Keratinocyte (primary cell): Measurements from ENCODE around the gene EEA1. TPM values are rescaled to one million over a fixed set of nuclear protein-coding genes. Genes with fewer than 3 reads are reported as not detected.

ENCODE experiments used
- DNase-seq: peaks from one replicate; pipeline ENCODE4 v3.0.0-alpha.2; 2011; ENCODE audit warnings: low read depth, missing footprints, low spot score
- FAIRE-seq: peaks from 2 replicates; lab custom pipeline; 2011; peaks lifted over from hg19 to GRCh38; lab: Jason Lieb, UNC
- H2AFZ ChIP-seq: 2 replicates; pipeline ENCODE4 v1.6.0; 2012; ENCODE audit warnings: low read length, control low read depth, inconsistent platforms; ENCODE audit not compliant: control insufficient read depth
- H3K27ac ChIP-seq: 2 replicates; pipeline ENCODE4 v1.5.1; 2011; ENCODE audit warnings: low read length; ENCODE audit not compliant: control insufficient read depth, insufficient read depth
- H3K27me3 ChIP-seq: 3 replicates; pipeline ENCODE4 v1.6.0; 2011; ENCODE audit warnings: low read length; ENCODE audit not compliant: control insufficient read depth, insufficient read depth; ENCODE audit errors: extremely low read depth
- H3K36me3 ChIP-seq, 2 experiments: 2 replicates in 1 of 2; 3 replicates in 1 of 2; pipeline ENCODE4 v1.5.1; 2011; ENCODE audit warnings: low read length in 2 of 2, mild to moderate bottlenecking in 1 of 2; ENCODE audit not compliant: control insufficient read depth in 2 of 2, insufficient read depth in 2 of 2; ENCODE audit errors: extremely low read depth in 1 of 2
- H3K4me1 ChIP-seq: 3 replicates; pipeline ENCODE4 v1.5.1; 2011; ENCODE audit warnings: low read length; ENCODE audit not compliant: control insufficient read depth, insufficient read depth; ENCODE audit errors: extremely low read depth
- H3K4me2 ChIP-seq: 3 replicates; pipeline ENCODE4 v1.6.0; 2011; ENCODE audit warnings: low read depth, low read length; ENCODE audit not compliant: control insufficient read depth, insufficient read depth; ENCODE audit errors: extremely low read depth
- H3K4me3 ChIP-seq, 3 experiments: fragments of 200-600 bp in 1 of 3; sonication (generic) in 1 of 3; 2 replicates in 2 of 3; 3 replicates in 1 of 3; pipeline ENCODE4 v1.5.1; 2011 to 2016; ENCODE audit warnings: low read length in 3 of 3, mild to moderate bottlenecking in 3 of 3, control low read depth in 2 of 3, inconsistent platforms in 1 of 3, low read depth in 1 of 3, mixed read lengths in 1 of 3, mixed run types in 1 of 3, moderate library complexity in 1 of 3; ENCODE audit not compliant: control insufficient read depth in 2 of 3, insufficient read depth in 2 of 3; ENCODE audit errors: extremely low read depth in 1 of 3
- H3K79me2 ChIP-seq: 2 replicates; pipeline ENCODE4 v1.6.0; 2012; ENCODE audit warnings: low read length; ENCODE audit not compliant: control insufficient read depth, insufficient read depth
- H3K9ac ChIP-seq: 3 replicates; pipeline ENCODE4 v1.6.0; 2011; ENCODE audit warnings: low read length; ENCODE audit not compliant: control insufficient read depth, insufficient read depth; ENCODE audit errors: extremely low read depth
- H3K9me1 ChIP-seq: 3 replicates; pipeline ENCODE4 v1.6.0; 2011; ENCODE audit warnings: low read length; ENCODE audit not compliant: control insufficient read depth, insufficient read depth; ENCODE audit errors: extremely low read depth
- H3K9me3 ChIP-seq: 2 replicates; pipeline ENCODE4 v1.5.1; 2012; ENCODE audit warnings: low read depth, low read length; ENCODE audit not compliant: control insufficient read depth
- H4K20me1 ChIP-seq: 3 replicates; pipeline ENCODE4 v1.6.0; 2011; ENCODE audit warnings: low read length; ENCODE audit not compliant: control insufficient read depth, insufficient read depth; ENCODE audit errors: extremely low read depth
- CTCF ChIP-seq, 3 experiments: IDR thresholded peaks in 1 of 3; conservative IDR thresholded peaks in 1 of 3; optimal IDR thresholded peaks in 1 of 3; 2 replicates in 2 of 3; 3 replicates in 1 of 3; pipeline versions ENCODE3 to v1.5.1; 2011; ENCODE audit warnings: low read length in 3 of 3, mild to moderate bottlenecking in 3 of 3, moderate library complexity in 2 of 3, control low read depth in 1 of 3, inconsistent platforms in 1 of 3; ENCODE audit not compliant: insufficient read depth in 2 of 3; ENCODE audit errors: extremely low read depth in 1 of 3
- EZH2 ChIP-seq: IDR thresholded peaks from one replicate; pipeline ENCODE4 v1.6.1; 2012; ENCODE audit warnings: inconsistent platforms, mild to moderate bottlenecking, low read length, moderate library complexity
- dilution Hi-C: fragments of 300-500 bp; cut with MboI; formaldehyde crosslinking; loops from one replicate; pipeline ENCODE4 v1.7.0; 2020; ENCODE audit warnings: low sequenced_read_pairs; ENCODE audit not compliant: extremely low pct_ligation_motif_present
- polyA plus RNA-seq, 5 experiments: library from polyadenylated mRNA; depleted of rRNA in 3 of 5; stranded (reverse) in 3 of 5; stranded (forward) in 1 of 5; unstranded in 1 of 5; fragments of >200 nt; gene quantifications; 1 replicate in 1 of 5; 2 replicates in 3 of 5; 3 replicates in 1 of 5; pipeline versions ENCODE4 v1.2.1 to v1.2.3, GENCODE V29; 2011 to 2012; ENCODE audit warnings: missing spikeins in 2 of 5, low read depth in 1 of 5, low replicate concordance in 1 of 5

Gene EEA1
- polyA plus RNA-seq, 1 donor (not counting 4 experiments of a cell fraction or from before 2014, with no cell fraction given), result 14.3 TPM

- DNase-seq (no peak), FAIRE-seq (no peak)
- H3K9me1 ChIP-seq, result no peaks in the 10 kb centered on the region
- no peaks in the 10 kb centered on the region for H4K20me1 ChIP-seq
- H3K9ac ChIP-seq, result no peak overlapping the region
- no peaks in the 10 kb centered on the region for H3K4me1 ChIP-seq
- dilution Hi-C loops, result no loop called here
- H3K9me3 ChIP-seq, result no peaks in the 10 kb centered on the region
- no peaks in the 10 kb centered on the region for H3K79me2 ChIP-seq
- H3K4me3 ChIP-seq, result no peak overlapping the region
- TF ChIP-seq CTCF (optimal IDR thresholded peaks at IDR 0.05 in 1 of 3, IDR thresholded peaks at IDR 0.05 in 1 of 3, conservative IDR thresholded peaks at IDR 0.05 in 1 of 3; ENCODE audit: extremely low read depth in 1 of 3, insufficient read depth in 2 of 3, low read length in 3 of 3) (no peak), EZH2 (no peak)
- no peaks in the 10 kb centered on the region for H3K36me3 ChIP-seq
- H3K27me3 ChIP-seq, result no peaks in the 10 kb centered on the region
- H2AFZ ChIP-seq, result no peak overlapping the region
- H3K27ac ChIP-seq, result no peak overlapping the region
- H3K4me2 ChIP-seq, result no peak overlapping the region
Measured at GRCh38 chr12:92802906-92803305, 126.2 kb downstream of the EEA1 start.

GRCh38 chr12:92796650-92797049 is 132.4 kb downstream of the EEA1 start:
- no peaks in the 10 kb centered on the region for H3K4me1 ChIP-seq
- H3K27me3 ChIP-seq, result no peaks in the 10 kb centered on the region
- no peak overlapping the region for H3K4me2 ChIP-seq
- FAIRE-seq (no peak), DNase-seq (no peak)
- TF ChIP-seq CTCF (optimal IDR thresholded peaks at IDR 0.05 in 1 of 3, IDR thresholded peaks at IDR 0.05 in 1 of 3, conservative IDR thresholded peaks at IDR 0.05 in 1 of 3; ENCODE audit: extremely low read depth in 1 of 3, insufficient read depth in 2 of 3, low read length in 3 of 3), result no peak
- TF ChIP-seq EZH2, result no peak
- no peaks in the 10 kb centered on the region for H3K9me1 ChIP-seq
- peaks cover 0 to 1% of the 10 kb centered on the region in 2 experiments for H3K36me3 ChIP-seq
- dilution Hi-C loops, result no loop called here
- H3K4me3 ChIP-seq, result no peak overlapping the region
- H3K9me3 ChIP-seq, result no peaks in the 10 kb centered on the region
- H2AFZ ChIP-seq, result no peak overlapping the region
- H3K79me2 ChIP-seq, result no peaks in the 10 kb centered on the region
- no peak overlapping the region for H3K9ac ChIP-seq
- H3K27ac ChIP-seq, result no peak overlapping the region
- H4K20me1 ChIP-seq, result no peaks in the 10 kb centered on the region
